NCI-H1105 (cell line): ENCODE measurements around the gene DAP.

ENCODE experiments used
- DNase-seq: peaks from one replicate; lab custom pipeline; 2025; lab: John Stamatoyannopoulos, UW

The DAP gene

GRCh38 chr5:10760096-10760920 is 726 bp downstream of the DAP start:
- DNase-seq: peak; percentile 30

GRCh38 chr5:10759111-10759510 is 1.9 kb downstream of the DAP start:
- DNase-seq: no peak

GRCh38 chr5:10757922-10758555 is 3.0 kb downstream of the DAP start:
- no peak for DNase-seq

DNA sequence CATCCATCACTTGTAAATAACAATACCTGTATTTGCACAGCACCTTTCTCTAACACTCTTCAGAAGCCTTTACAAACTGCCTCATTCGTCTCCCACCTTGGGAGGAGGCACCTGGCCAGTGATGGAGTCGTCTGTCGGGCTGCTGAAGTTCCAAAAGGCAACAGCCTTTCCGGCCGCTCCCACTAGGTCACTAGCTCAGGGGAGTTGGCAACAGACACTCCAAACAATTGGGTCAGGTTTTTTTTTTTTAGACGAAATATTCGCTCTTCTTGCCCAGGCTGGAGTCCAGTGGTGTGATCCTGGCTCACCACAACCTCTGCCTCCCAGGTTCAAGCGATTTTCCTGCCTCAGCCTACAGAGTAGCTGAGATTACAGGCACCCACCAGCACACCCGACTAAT is 4.0 kb downstream of the DAP start:
- DNase-seq: no peak

GRCh38 chr5:10756549-10756948 is 4.5 kb downstream of the DAP start:
- no peak for DNase-seq

DNA sequence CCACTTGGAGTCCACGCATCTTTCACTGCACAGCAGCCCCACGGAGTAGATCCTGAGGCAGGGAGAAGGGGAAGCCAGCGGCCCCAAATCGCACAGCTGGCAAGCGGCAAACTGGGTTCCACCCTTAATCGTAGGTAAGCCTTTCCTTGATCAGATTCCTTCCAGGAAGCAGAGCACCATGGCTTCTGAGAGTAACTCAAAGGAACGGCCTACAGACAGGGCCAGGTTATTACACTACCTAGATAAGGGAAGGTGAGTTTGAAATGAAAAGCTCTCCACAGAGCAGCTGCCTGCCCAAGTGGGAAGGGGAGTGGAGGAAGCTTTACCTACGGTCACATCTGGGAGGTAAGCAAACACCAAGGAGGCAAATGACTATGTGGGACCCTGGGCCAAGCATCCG is 7.9 kb downstream of the DAP start:
- DNase-seq: no peak

GRCh38 chr5:10752451-10752850 is 8.6 kb downstream of the DAP start:
- no peak for DNase-seq

- DNase-seq: no peak
These were observed 10.1 kb downstream of the DAP start for GRCh38 chr5:10750909-10751308.

GRCh38 chr5:10747678-10748622 is 13.1 kb downstream of the DAP start:
- no peak for DNase-seq

DNA sequence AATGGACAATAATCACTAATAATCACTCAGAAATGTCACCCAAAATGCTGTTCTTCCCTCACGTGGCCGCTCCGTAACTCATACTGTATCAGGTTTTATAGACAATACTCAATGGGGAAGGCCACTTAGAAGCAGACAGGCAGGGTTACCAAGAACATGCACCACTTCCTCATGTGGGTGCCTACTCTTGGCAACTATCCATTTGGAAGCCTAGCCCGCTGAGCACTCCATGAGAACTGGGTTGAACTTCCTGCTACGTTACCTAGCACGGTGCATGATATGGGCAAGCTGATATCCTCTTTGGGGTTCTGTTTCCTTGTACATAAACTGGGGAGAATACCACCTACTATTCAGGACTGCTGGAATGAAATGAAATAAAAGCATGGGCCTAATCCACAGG is 14.3 kb downstream of the DAP start:
- DNase-seq: no peak

DNA sequence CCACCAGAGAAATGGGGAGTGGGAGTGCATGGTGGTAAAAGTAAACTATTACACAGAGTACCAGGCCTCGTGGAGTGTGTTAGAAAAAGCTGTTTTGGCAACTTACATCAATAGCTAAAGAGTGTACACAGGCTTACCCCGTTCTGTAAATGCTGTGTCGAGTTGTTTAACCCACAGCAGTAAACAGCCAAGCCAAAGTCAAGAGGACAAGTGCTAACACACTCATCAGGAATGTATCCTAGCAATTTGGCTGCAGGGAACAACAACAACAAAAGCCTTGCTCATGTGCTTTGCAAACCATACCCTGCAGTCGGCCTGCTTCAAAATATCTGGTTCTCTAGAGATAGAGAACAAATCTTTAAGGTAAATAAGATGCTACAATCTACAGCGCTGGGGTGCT is 15.9 kb downstream of the DAP start:
- no peak for DNase-seq

DNA sequence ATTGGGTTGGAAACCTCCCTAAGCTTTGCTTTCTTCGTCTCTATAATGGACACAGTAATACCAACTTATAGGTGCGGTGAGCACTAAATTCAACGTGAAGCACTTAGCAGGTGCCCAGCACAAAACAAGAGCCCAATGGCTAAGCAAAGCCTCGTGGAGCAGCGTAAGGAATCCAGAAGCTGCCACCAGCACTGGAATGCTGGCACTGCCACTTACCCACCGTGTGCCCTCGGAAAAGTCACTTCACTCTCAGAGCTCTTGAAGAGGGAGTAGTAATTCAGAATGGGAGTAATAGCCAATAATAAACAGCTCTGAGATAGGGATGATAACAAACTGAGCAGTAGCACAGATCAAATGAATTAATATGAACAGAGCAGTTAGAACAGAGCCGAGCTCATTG is 16.4 kb downstream of the DAP start:
- no peak for DNase-seq

GRCh38 chr5:10743951-10744350 is 17.1 kb downstream of the DAP start:
- DNase-seq: no peak

DNA sequence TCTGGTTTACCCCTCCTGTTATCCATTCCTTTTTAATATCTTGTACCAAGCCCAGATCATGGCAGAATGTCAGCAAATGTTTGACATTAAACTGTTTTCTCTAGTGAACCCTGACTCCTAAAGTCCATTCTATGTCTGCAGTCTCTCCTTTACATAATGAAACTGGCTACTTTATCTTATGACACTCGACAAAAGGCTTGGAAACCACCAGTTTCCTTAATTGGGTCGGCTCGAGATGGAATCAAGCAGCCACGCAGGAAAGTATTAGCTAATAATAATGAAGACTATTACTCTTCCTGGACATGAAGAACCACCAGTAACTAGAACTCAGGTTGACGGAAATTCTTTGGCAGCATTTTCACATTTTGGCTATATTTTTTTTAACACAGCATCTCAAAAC is 17.5 kb downstream of the DAP start:
- DNase-seq: no peak

DNA sequence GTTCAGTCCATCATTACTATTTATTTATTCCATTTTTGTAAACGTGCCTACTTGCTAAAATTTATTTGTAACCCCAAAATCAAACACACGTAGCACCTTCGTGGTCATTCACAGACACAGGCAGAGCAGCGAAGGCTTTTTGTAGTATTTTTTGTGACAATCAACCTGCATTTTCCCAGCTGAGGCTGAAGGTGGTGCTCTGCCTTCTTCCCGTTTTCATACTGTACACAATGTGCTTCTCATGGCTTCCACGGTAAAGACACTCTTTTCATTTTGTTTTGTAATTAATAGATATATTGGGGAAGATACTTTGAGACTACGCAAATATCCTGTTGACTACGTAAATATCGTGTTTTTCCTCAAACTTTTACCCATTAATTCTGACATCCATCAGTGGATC is 19.4 kb downstream of the DAP start:
- no peak for DNase-seq

DNA sequence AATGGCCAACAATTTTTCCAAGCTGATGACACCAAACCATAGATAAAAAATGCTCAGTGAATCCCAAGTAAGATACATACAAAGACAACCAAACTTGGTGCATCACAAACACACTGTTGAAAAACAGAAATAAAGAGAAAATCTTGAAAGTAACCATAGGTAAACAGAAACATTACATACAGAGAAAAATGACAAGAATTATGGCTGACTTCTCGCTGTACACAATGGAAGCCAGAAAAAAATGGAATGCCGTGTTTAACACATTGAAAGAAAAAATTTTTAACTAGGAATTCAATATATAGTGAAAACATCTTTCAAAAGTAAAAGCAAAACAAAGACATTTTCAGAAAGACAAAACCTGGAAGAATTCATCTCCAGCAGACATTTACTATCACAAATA is 20.6 kb downstream of the DAP start:
- no peak for DNase-seq

GRCh38 chr5:10737880-10738279 is 23.2 kb downstream of the DAP start:
- DNase-seq: no peak

- DNase-seq: no peak
These were observed 24.2 kb downstream of the DAP start for GRCh38 chr5:10736808-10737207.

DNA sequence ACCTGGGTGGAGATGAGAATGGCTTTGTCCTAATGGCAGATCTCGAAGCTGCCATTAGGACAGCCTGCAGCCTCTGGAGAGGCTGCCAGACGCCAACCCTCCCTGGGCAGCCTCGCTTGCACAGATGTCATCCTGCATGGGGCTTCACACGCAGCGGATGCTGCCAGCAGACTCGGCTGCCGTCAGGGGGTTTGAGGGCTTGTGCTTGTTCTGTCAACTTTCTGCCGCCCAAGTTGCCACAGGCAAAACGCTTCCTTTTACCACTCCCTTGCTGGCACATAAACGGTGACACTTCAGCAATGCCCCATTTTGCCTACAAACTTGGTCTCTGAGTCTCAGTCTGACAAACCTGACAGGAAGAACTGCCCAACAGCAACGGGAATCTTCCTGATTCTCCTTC is 24.7 kb downstream of the DAP start:
- no peak for DNase-seq

GRCh38 chr5:10735569-10736276 is 25.3 kb downstream of the DAP start:
- no peak for DNase-seq

- DNase-seq: no peak
These were observed 26.1 kb downstream of the DAP start for GRCh38 chr5:10734832-10735523.
